H1 (cell line): ENCODE measurements around the gene FGF12. TPM values are rescaled to one million over a fixed set of nuclear protein-coding genes. Genes with fewer than 3 reads are reported as not detected.

Experiments used
- CTCF ChIA-PET: fragments of 300-600 bp; sonication (Branson Sonifier 250); formaldehyde crosslinking; loops from one replicate; lab custom pipeline; 2021; ENCODE audit not compliant: partially characterized antibody; lab: Charles Lee
- POLR2A ChIA-PET: fragments of 300-600 bp; sonication (Branson Sonifier 250); formaldehyde crosslinking; loops from one replicate; lab custom pipeline; 2021; ENCODE audit warnings: inconsistent platforms; ENCODE audit not compliant: partially characterized antibody; lab: Charles Lee
- DNase-seq, 2 experiments: peaks; one replicate each; pipeline versions ENCODE4 v3.0.0 to v3.0.0-alpha.2; 2010 to 2022; ENCODE audit warnings: low spot score in 2 of 2, low read depth in 1 of 2, mixed read lengths in 1 of 2
- FAIRE-seq: peaks from 2 replicates; lab custom pipeline; 2011; peaks lifted over from hg19 to GRCh38; lab: Jason Lieb, UNC
- H2AFZ ChIP-seq: 2 replicates; pipeline ENCODE4 v1.8.1; 2012; ENCODE audit warnings: low read length, inconsistent platforms
- H2AK5ac ChIP-seq: 2 replicates; pipeline ENCODE4 v1.6.1; 2013; ENCODE audit warnings: low read depth, low read length
- H2BK120ac ChIP-seq: replicated peaks from 2 replicates; pipeline ENCODE3; 2013; ENCODE audit warnings: low read depth, low read length, inconsistent platforms
- H2BK12ac ChIP-seq: 2 replicates; pipeline ENCODE4 v1.6.1; 2013; ENCODE audit warnings: low read depth, low read length
- H2BK15ac ChIP-seq: 2 replicates; pipeline ENCODE4 v1.6.1; 2013; ENCODE audit warnings: low read length
- H2BK20ac ChIP-seq: 2 replicates; pipeline ENCODE4 v1.6.1; 2013; ENCODE audit warnings: low read length
- H2BK5ac ChIP-seq: 2 replicates; pipeline ENCODE4 v1.6.1; 2013; ENCODE audit warnings: low read depth, low read length
- H3K14ac ChIP-seq: 2 replicates; pipeline ENCODE4 v1.6.1; 2013; ENCODE audit warnings: inconsistent platforms; ENCODE audit not compliant: insufficient read length
- H3K18ac ChIP-seq: 2 replicates; pipeline ENCODE4 v1.6.1; 2013; ENCODE audit warnings: low read length; ENCODE audit errors: extremely low read depth
- H3K23ac ChIP-seq: 2 replicates; pipeline ENCODE4 v1.6.1; 2013; ENCODE audit warnings: inconsistent platforms; ENCODE audit not compliant: insufficient read length
- H3K23me2 ChIP-seq: 2 replicates; pipeline ENCODE4 v1.6.1; 2013; ENCODE audit warnings: low read depth, low read length
- H3K27ac ChIP-seq: 2 replicates; pipeline ENCODE4 v1.6.1; 2011; ENCODE audit warnings: low read depth, low read length, inconsistent platforms
- H3K27me3 ChIP-seq, 4 experiments: replicated peaks in 1 of 4; 1 replicate in 1 of 4; 2 replicates in 3 of 4; pipeline versions ENCODE4 v1.6.1 to v1.8.1; 2011 to 2013; ENCODE audit warnings: low read length in 3 of 4, mild to moderate bottlenecking in 3 of 4, inconsistent platforms in 2 of 4, mixed read lengths in 2 of 4, moderate library complexity in 1 of 4; ENCODE audit not compliant: control insufficient read depth in 3 of 4, insufficient read depth in 3 of 4; ENCODE audit errors: extremely low read depth in 1 of 4
- H3K36me3 ChIP-seq, 4 experiments: 2 replicates each; pipeline versions ENCODE4 v1.6.1 to v1.8.1; 2011 to 2013; ENCODE audit warnings: mild to moderate bottlenecking in 4 of 4, low read length in 3 of 4, moderate library complexity in 2 of 4, control low read depth in 1 of 4, inconsistent platforms in 1 of 4; ENCODE audit not compliant: insufficient read depth in 4 of 4, control insufficient read depth in 2 of 4
- H3K4ac ChIP-seq: replicated peaks from 2 replicates; pipeline ENCODE3; 2013; ENCODE audit warnings: low read length, low read depth, mixed read lengths, inconsistent platforms; ENCODE audit not compliant: insufficient read length
- H3K4me1 ChIP-seq, 4 experiments: replicated peaks in 1 of 4; 1 replicate in 1 of 4; 2 replicates in 3 of 4; pipeline versions ENCODE4 v1.6.1 to v1.8.1; 2011 to 2013; ENCODE audit warnings: low read length in 3 of 4, inconsistent platforms in 2 of 4, mixed read lengths in 1 of 4; ENCODE audit not compliant: insufficient read depth in 4 of 4, control insufficient read depth in 3 of 4
- H3K4me2 ChIP-seq, 2 experiments: 2 replicates each; pipeline versions ENCODE4 v1.6.1 to v1.8.1; 2011 to 2013; ENCODE audit warnings: low read depth in 2 of 2, low read length in 2 of 2, control low read depth in 1 of 2, inconsistent platforms in 1 of 2, mild to moderate bottlenecking in 1 of 2; ENCODE audit not compliant: insufficient read depth in 1 of 2
- H3K4me3 ChIP-seq, 4 experiments: fragments of 200-600, 300-600 bp in 1 of 4; sonication (generic), shearing (Covaris generic), sonication (Bioruptor Twin) in 1 of 4; 2 replicates each; pipeline versions ENCODE4 v1.5.1 to v1.8.1; 2011 to 2016; ENCODE audit warnings: low read length in 4 of 4, low read depth in 3 of 4, control low read depth in 2 of 4, inconsistent platforms in 2 of 4, mild to moderate bottlenecking in 2 of 4, mixed read lengths in 1 of 4, moderate library complexity in 1 of 4; ENCODE audit not compliant: insufficient read depth in 2 of 4; ENCODE audit errors: extremely low read depth in 1 of 4
- H3K56ac ChIP-seq: replicated peaks from 2 replicates; pipeline ENCODE3; 2013; ENCODE audit warnings: low read depth, mild to moderate bottlenecking, mixed read lengths, low read length, inconsistent platforms; ENCODE audit not compliant: insufficient read length
- H3K79me1 ChIP-seq: 2 replicates; pipeline ENCODE4 v1.6.1; 2013; ENCODE audit warnings: low read depth, low read length, control low read depth
- H3K79me2 ChIP-seq, 2 experiments: 2 replicates each; pipeline versions ENCODE4 v1.6.1 to v1.8.1; 2012 to 2013; ENCODE audit warnings: low read length in 2 of 2, mild to moderate bottlenecking in 2 of 2, inconsistent platforms in 1 of 2; ENCODE audit not compliant: insufficient read depth in 2 of 2, control insufficient read depth in 1 of 2
- H3K9ac ChIP-seq, 4 experiments: replicated peaks in 1 of 4; 1 replicate in 1 of 4; 2 replicates in 3 of 4; pipeline versions ENCODE4 v1.6.1 to v1.8.1; 2011 to 2013; ENCODE audit warnings: low read depth in 3 of 4, low read length in 3 of 4, control low read depth in 2 of 4, mild to moderate bottlenecking in 2 of 4, moderate library complexity in 2 of 4, inconsistent platforms in 1 of 4; ENCODE audit errors: extremely low read depth in 1 of 4
- H3K9me3 ChIP-seq, 2 experiments: 2 replicates each; pipeline versions ENCODE4 v1.6.1 to v1.8.1; 2012 to 2013; ENCODE audit warnings: mild to moderate bottlenecking in 2 of 2, moderate library complexity in 2 of 2, control low read depth in 1 of 2, inconsistent platforms in 1 of 2, low read depth in 1 of 2, low read length in 1 of 2, mixed read lengths in 1 of 2; ENCODE audit not compliant: insufficient read depth in 2 of 2
- H4K20me1 ChIP-seq, 2 experiments: replicated peaks in 1 of 2; 2 replicates each; pipeline versions ENCODE3 to v1.8.1; 2011 to 2013; ENCODE audit warnings: inconsistent platforms in 2 of 2, low read length in 2 of 2, mild to moderate bottlenecking in 1 of 2; ENCODE audit not compliant: insufficient read depth in 2 of 2, control insufficient read depth in 1 of 2
- H4K5ac ChIP-seq: 2 replicates; pipeline ENCODE4 v1.6.1; 2013; ENCODE audit warnings: low read length, low read depth, mixed read lengths, inconsistent platforms; ENCODE audit not compliant: insufficient read length
- H4K8ac ChIP-seq: 2 replicates; pipeline ENCODE4 v1.8.0; 2013; ENCODE audit warnings: mild to moderate bottlenecking, moderate library complexity, low read length, inconsistent platforms; ENCODE audit not compliant: insufficient read depth; ENCODE audit errors: extremely low read depth
- H4K91ac ChIP-seq: replicated peaks from 2 replicates; pipeline ENCODE3; 2013; ENCODE audit warnings: low read length, mixed read lengths, inconsistent platforms; ENCODE audit not compliant: insufficient read length
- BCL11A ChIP-seq, 2 experiments: IDR thresholded peaks; one replicate each; pipeline ENCODE4 v1.6.1; 2011; ENCODE audit warnings: low read depth in 2 of 2, low read length in 2 of 2, mild to moderate bottlenecking in 2 of 2
- CHD2 ChIP-seq: IDR thresholded peaks from 2 replicates; pipeline ENCODE4 v1.6.1; 2012; ENCODE audit warnings: low read length, improper control_type of control experiment
- CREB1 ChIP-seq: IDR thresholded peaks from 2 replicates; pipeline ENCODE4 v1.6.1; 2012; ENCODE audit warnings: inconsistent platforms
- EGR1 ChIP-seq: IDR thresholded peaks from 2 replicates; pipeline ENCODE4 v1.6.1; 2011; ENCODE audit warnings: low read depth, low read length, borderline replicate concordance
- GTF2F1 ChIP-seq: IDR thresholded peaks from 2 replicates; pipeline ENCODE4 v1.6.1; 2012; ENCODE audit warnings: low read depth, low read length, improper control_type of control experiment, borderline replicate concordance
- JUN ChIP-seq: IDR thresholded peaks from 2 replicates; pipeline ENCODE4 v1.6.1; 2011; ENCODE audit warnings: low read depth, mild to moderate bottlenecking, improper control_type of control experiment, low read length
- KDM1A ChIP-seq: fragments of 200-600, 300-600 bp; sonication (generic); IDR thresholded peaks from 2 replicates; pipeline ENCODE4 v1.7.1; 2016; ENCODE audit warnings: mild to moderate bottlenecking, low read length, borderline replicate concordance
- KDM5A ChIP-seq: fragments of 200-600 bp; IDR thresholded peaks from 2 replicates; pipeline ENCODE4 v1.7.1; 2012; ENCODE audit warnings: mild to moderate bottlenecking, low read length, inconsistent platforms, mixed read lengths
- MAX ChIP-seq: IDR thresholded peaks from 2 replicates; pipeline ENCODE4 v1.6.1; 2012; ENCODE audit warnings: inconsistent platforms
- POU5F1 ChIP-seq: IDR thresholded peaks from 2 replicates; pipeline ENCODE4 v1.6.1; 2011; ENCODE audit warnings: low read depth, mild to moderate bottlenecking, low read length, moderate library complexity
- RAD21 ChIP-seq, 2 experiments: IDR thresholded peaks in 1 of 2; conservative IDR thresholded peaks in 1 of 2; 2 replicates each; pipeline ENCODE4 v1.6.1; 2011; ENCODE audit warnings: low read depth in 2 of 2, low read length in 2 of 2, improper control_type of control experiment in 1 of 2, inconsistent platforms in 1 of 2, mild to moderate bottlenecking in 1 of 2, moderate library complexity in 1 of 2
- RBBP5 ChIP-seq: IDR thresholded peaks from 2 replicates; pipeline ENCODE4 v1.7.1; 2012; ENCODE audit warnings: low read depth, mild to moderate bottlenecking, inconsistent platforms, low read length, moderate library complexity, borderline replicate concordance
- SP2 ChIP-seq: IDR thresholded peaks from 2 replicates; pipeline ENCODE4 v1.6.1; 2012; ENCODE audit warnings: mild to moderate bottlenecking, low read length, inconsistent platforms
- SP4 ChIP-seq: IDR thresholded peaks from 2 replicates; pipeline ENCODE4 v1.6.1; 2012; ENCODE audit warnings: low read length, inconsistent platforms
- TAF1 ChIP-seq: IDR thresholded peaks from 2 replicates; pipeline ENCODE4 v1.6.1; 2011; ENCODE audit warnings: mild to moderate bottlenecking, low read depth, low read length
- TCF12 ChIP-seq: IDR thresholded peaks from 2 replicates; pipeline ENCODE4 v1.6.1; 2011; ENCODE audit warnings: low read depth, mild to moderate bottlenecking, low read length
- ZNF274 ChIP-seq: IDR thresholded peaks from 2 replicates; pipeline ENCODE4 v1.7.0; 2012; ENCODE audit warnings: low read length, borderline replicate concordance; ENCODE audit errors: extremely low read depth
- polyA plus RNA-seq, 7 experiments: library from polyadenylated mRNA; depleted of rRNA in 3 of 7; stranded (reverse) in 5 of 7; unstranded in 2 of 7; fragments of >200 nt in 5 of 7; fragments of 200-250 nt in 2 of 7; gene quantifications; 1 replicate in 5 of 7; 2 replicates in 1 of 7; 4 replicates in 1 of 7; pipeline versions ENCODE4 v1.2.1 to v1.2.3, GENCODE V29; 2011 to 2013; ENCODE audit warnings: missing spikeins in 2 of 7, mixed read lengths in 2 of 7
- total RNA-seq: library from RNA; stranded (reverse); fragmentation: NEBNext Ultra II Directional; extraction: Animal tissue kit (Norgen Biotek cat#: 25700); gene quantifications from 2 replicates; pipeline ENCODE4 v1.2.1, GENCODE V29; 2021

Gene FGF12
- total and polyA plus RNA-seq, 2 of the 8 experiments (the other 6 are each of a cell fraction or from before 2014, with no cell fraction given): 4.1 to 16.6 TPM

DNA sequence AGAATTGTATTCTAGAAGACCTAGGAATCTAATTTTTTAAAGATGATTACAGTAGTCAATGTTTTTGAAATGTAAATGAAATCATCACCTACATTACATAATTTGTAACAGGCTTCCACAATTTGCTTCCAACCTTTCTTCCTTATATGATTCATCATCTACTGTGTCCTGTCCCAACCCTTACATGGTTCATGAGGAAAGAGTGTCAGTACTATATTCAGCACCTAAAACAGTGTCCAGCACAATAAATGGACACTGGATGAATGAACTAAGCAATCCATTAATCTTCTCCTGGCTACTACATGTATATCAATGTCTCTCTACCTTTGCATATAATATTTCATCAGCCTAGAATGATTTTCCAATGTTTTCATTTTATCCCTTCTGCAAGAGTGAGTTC, 12.2 kb downstream of the FGF12 start:
- Histone ChIP-seq H3K23ac (no peak overlapping the region), H3K23me2 (no peaks in the 10 kb centered on the region), H3K4me1 (peaks cover 0 to 11% (median 2%) of the 10 kb centered on the region in 4 experiments; a peak in 2 of 7 replicates), H2BK120ac (no peak overlapping the region), H3K56ac (no peak overlapping the region), H4K91ac (no peak overlapping the region), H2BK20ac (no peak overlapping the region), H2BK12ac (no peak overlapping the region), H4K8ac (no peak overlapping the region), H3K9ac (no peak overlapping the region), H3K4ac (no peak overlapping the region), H3K4me2 (no peak overlapping the region), H3K79me2 (no peaks in the 10 kb centered on the region), H3K4me3 (no peak overlapping the region), H3K9me3 (peaks cover 0 to 3% of the 10 kb centered on the region in 2 experiments; a peak in 1 of 4 replicates), H3K14ac (no peak overlapping the region), H4K5ac (no peak overlapping the region), H3K27ac (no peak overlapping the region), H2BK5ac (no peak overlapping the region), H2AK5ac (no peak overlapping the region), H3K36me3 (no peaks in the 10 kb centered on the region), H3K27me3 (no peaks in the 10 kb centered on the region), H2BK15ac (no peak overlapping the region), H4K20me1 (no peaks in the 10 kb centered on the region), H3K79me1 (no peaks in the 10 kb centered on the region), H3K18ac (no peak overlapping the region), H2AFZ (no peak overlapping the region)
- ChIA-PET POLR2A (no interaction called here), CTCF (no interaction called here)
- DNase-seq: no peak
- no peak for FAIRE-seq
- TF ChIP-seq POU5F1: no peak
- no peak for TF ChIP-seq BCL11A (IDR thresholded peaks at IDR 0.05; ENCODE audit: low read depth in 2 of 2, low read length in 2 of 2)
- no peak for TF ChIP-seq KDM5A
- no peak for TF ChIP-seq SP4
- TF ChIP-seq KDM1A: no peak
- no peak for TF ChIP-seq EGR1
- no peak for TF ChIP-seq GTF2F1
- TF ChIP-seq MAX: no peak
- no peak for TF ChIP-seq SP2
- TF ChIP-seq RAD21 (IDR thresholded peaks at IDR 0.05 in 1 of 2, conservative IDR thresholded peaks at IDR 0.05 in 1 of 2; ENCODE audit: low read depth in 2 of 2, low read length in 2 of 2): no peak
- no peak for TF ChIP-seq CHD2
- no peak for TF ChIP-seq TCF12
- no peak for TF ChIP-seq RBBP5
- no peak for TF ChIP-seq CREB1
- TF ChIP-seq JUN: no peak
- no peak for TF ChIP-seq ZNF274
- TF ChIP-seq TAF1: no peak
